SK-N-SH treated with all-trans-retinoic acid at 6 μM for 48 hours (cell line): ENCODE results near the gene MEIS2.

Experiments used
- ATAC-seq: fragments of 200-7000 bp; cut with Tn5 transposase; 3 replicates; pipeline ENCODE4 v1.9.1; 2020; ENCODE audit warnings: mild to moderate bottlenecking, moderate library complexity
- ARNTL ChIP-seq: fragments of 450-650 bp; formaldehyde crosslinking; IDR thresholded peaks from 2 replicates; pipeline ENCODE4 v1.5.0; 2020; ENCODE audit warnings: low read depth, mild to moderate bottlenecking, moderate library complexity, borderline replicate concordance
- BACH2 ChIP-seq: fragments of 250-450 bp; sonication (Bioruptor Pico); IDR thresholded peaks from 2 replicates; pipeline ENCODE4 v1.9.0; 2021; ENCODE audit warnings: mild to moderate bottlenecking, borderline replicate concordance
- CREB5 ChIP-seq: fragments of 250-450 bp; sonication (Bioruptor Pico); IDR thresholded peaks from 2 replicates; pipeline ENCODE4 v1.5.1; 2020; ENCODE audit warnings: low read depth, mild to moderate bottlenecking, moderate library complexity
- CSDC2 ChIP-seq: fragments of 250-450 bp; sonication (Bioruptor Pico); IDR thresholded peaks from 2 replicates; pipeline ENCODE4 v1.5.0; 2020; ENCODE audit warnings: mild to moderate bottlenecking, moderate library complexity
- CSRNP3 ChIP-seq: fragments of 250-450 bp; sonication (Bioruptor Pico); IDR thresholded peaks from 2 replicates; pipeline ENCODE4 v1.5.1; 2021; ENCODE audit warnings: mild to moderate bottlenecking, moderate library complexity
- ESRRG ChIP-seq: fragments of 250-450 bp; sonication (Bioruptor Pico); IDR thresholded peaks from 2 replicates; pipeline ENCODE4 v1.6.1; 2021; ENCODE audit warnings: mild to moderate bottlenecking
- GLIS3 ChIP-seq: fragments of 250-450 bp; sonication (Bioruptor Pico); IDR thresholded peaks from 2 replicates; pipeline ENCODE4 v1.5.0; 2020; ENCODE audit warnings: mild to moderate bottlenecking, moderate library complexity
- ISL1 ChIP-seq: fragments of 250-450 bp; sonication (Bioruptor Pico); IDR thresholded peaks from 2 replicates; pipeline ENCODE4 v2.1.2; 2022; ENCODE audit warnings: mild to moderate bottlenecking, moderate library complexity
- OSR1 ChIP-seq: fragments of 250-450 bp; sonication (Bioruptor Pico); IDR thresholded peaks from 2 replicates; pipeline ENCODE4 v1.8.0; 2022; ENCODE audit warnings: moderate library complexity, mild to moderate bottlenecking, inconsistent platforms
- PATZ1 ChIP-seq: fragments of 250-450 bp; sonication (Bioruptor Pico); IDR thresholded peaks from 2 replicates; pipeline ENCODE4 v1.8.0; 2020; ENCODE audit warnings: mild to moderate bottlenecking, moderate library complexity, borderline replicate concordance
- POU6F1 ChIP-seq: fragments of 250-450 bp; sonication (Bioruptor Pico); IDR thresholded peaks from 2 replicates; pipeline ENCODE4 v1.8.0; 2021; ENCODE audit warnings: low read depth, mild to moderate bottlenecking, moderate library complexity, borderline replicate concordance
- PPARA ChIP-seq: fragments of 250-450 bp; sonication (Bioruptor Pico); IDR thresholded peaks from 2 replicates; pipeline ENCODE4 v1.5.0; 2020; ENCODE audit warnings: mild to moderate bottlenecking, borderline replicate concordance
- RARB ChIP-seq: fragments of 250-450 bp; sonication (Bioruptor Pico); IDR thresholded peaks from 2 replicates; pipeline ENCODE4 v1.8.0; 2021; ENCODE audit warnings: mild to moderate bottlenecking, moderate library complexity
- SNAI2 ChIP-seq: fragments of 250-450 bp; sonication (Bioruptor Pico); IDR thresholded peaks from 2 replicates; pipeline ENCODE4 v1.5.0; 2020; ENCODE audit warnings: mild to moderate bottlenecking, moderate library complexity
- TCF4 ChIP-seq: fragments of 250-450 bp; sonication (Bioruptor Pico); IDR thresholded peaks from 2 replicates; pipeline ENCODE4 v1.8.0; 2021; ENCODE audit warnings: mild to moderate bottlenecking, moderate library complexity, borderline replicate concordance
- TOX ChIP-seq: fragments of 250-450 bp; sonication (Bioruptor Pico); IDR thresholded peaks from 2 replicates; pipeline ENCODE4 v1.8.0; 2021; ENCODE audit warnings: mild to moderate bottlenecking, moderate library complexity, borderline replicate concordance
- TSHZ2 ChIP-seq: fragments of 250-450 bp; sonication (Bioruptor Pico); IDR thresholded peaks from 2 replicates; pipeline ENCODE4 v1.5.0; 2020; ENCODE audit warnings: mild to moderate bottlenecking, moderate library complexity
- ZC3H10 ChIP-seq: fragments of 250-450 bp; sonication (Bioruptor Pico); IDR thresholded peaks from 2 replicates; pipeline ENCODE4 v1.5.1; 2021; ENCODE audit warnings: mild to moderate bottlenecking, moderate library complexity
- ZFP3 ChIP-seq: fragments of 250-450 bp; sonication (Bioruptor Pico); IDR thresholded peaks from 2 replicates; pipeline ENCODE4 v1.5.0; 2020; ENCODE audit warnings: mild to moderate bottlenecking, moderate library complexity
- ZFP30 ChIP-seq: fragments of 450-650 bp; formaldehyde crosslinking; IDR thresholded peaks from 2 replicates; pipeline ENCODE4 v1.5.0; 2022; ENCODE audit warnings: mild to moderate bottlenecking, moderate library complexity
- ZNF565 ChIP-seq: fragments of 450-650 bp; formaldehyde crosslinking; conservative IDR thresholded peaks from 2 replicates; pipeline ENCODE4 v1.5.0; 2020; ENCODE audit warnings: low read depth, mild to moderate bottlenecking, moderate library complexity
- ZNF70 ChIP-seq: fragments of 450-650 bp; formaldehyde crosslinking; IDR thresholded peaks from 2 replicates; pipeline ENCODE4 v1.5.0; 2020; ENCODE audit warnings: mild to moderate bottlenecking, moderate library complexity
- ZNF8 ChIP-seq: fragments of 450-650 bp; formaldehyde crosslinking; IDR thresholded peaks from 2 replicates; pipeline ENCODE4 v1.5.0; 2020; ENCODE audit warnings: mild to moderate bottlenecking, moderate library complexity

MEIS2 gene

GRCh38 chr15:37075777-37076176 is 24.6 kb downstream of the MEIS2 start:
- no peak for ATAC-seq
- TF ChIP-seq TCF4 (CRISPR knock-in tag) (no peak), ZFP3 (CRISPR knock-in tag) (no peak), ARNTL (CRISPR knock-in tag) (no peak), ZNF565 (CRISPR knock-in tag) (no peak), ZFP30 (CRISPR knock-in tag) (no peak), CREB5 (CRISPR knock-in tag) (no peak), CSRNP3 (CRISPR knock-in tag) (no peak), PPARA (CRISPR knock-in tag) (no peak), ZNF8 (no peak), CSDC2 (no peak), TOX (CRISPR knock-in tag) (no peak), GLIS3 (no peak)
- TF ChIP-seq, all 23 proteins: peak for 0

- TF ChIP-seq ZNF565 (CRISPR knock-in tag): no peak
- TF ChIP-seq PPARA (CRISPR knock-in tag): no peak
- peak; percentile 57; the same call in 1 of the 2 replicates for TF ChIP-seq RARB (CRISPR knock-in tag)
- no peak for TF ChIP-seq ISL1 (CRISPR knock-in tag)
- 0 out of 2 replicates have a peak, but pooled peaks have one; percentile 8 for TF ChIP-seq PATZ1
- no peak for TF ChIP-seq ZC3H10 (CRISPR knock-in tag)
- TF ChIP-seq, all 23 proteins: peak for 2
- ATAC-seq: no peak
Measured at GRCh38 chr15:37072181-37072580, 28.2 kb downstream of the MEIS2 start.

- ATAC-seq: no peak
- TF ChIP-seq ZC3H10 (CRISPR knock-in tag) (no peak), TOX (CRISPR knock-in tag) (no peak), CSDC2 (no peak), OSR1 (CRISPR knock-in tag) (no peak), BACH2 (no peak), CREB5 (CRISPR knock-in tag) (no peak), ESRRG (no peak), POU6F1 (CRISPR knock-in tag) (no peak), RARB (CRISPR knock-in tag) (no peak), ZNF70 (no peak), PATZ1 (no peak), TCF4 (CRISPR knock-in tag) (no peak), CSRNP3 (CRISPR knock-in tag) (no peak), ZNF565 (CRISPR knock-in tag) (no peak), ZNF8 (no peak), PPARA (CRISPR knock-in tag) (no peak), ARNTL (CRISPR knock-in tag) (no peak), SNAI2 (no peak), TSHZ2 (CRISPR knock-in tag) (no peak), GLIS3 (no peak)
Measured at GRCh38 chr15:37071134-37071533, 29.2 kb downstream of the MEIS2 start.
